Measurements from ENCODE around the gene PEX14.

Gene PEX14

GRCh38 chr1:10575616-10576015, 100.9 kb downstream of the PEX14 start:
- Histone ChIP-seq H3K27me3 (ENCODE audit: control insufficient read depth, insufficient read depth, low read length) (no peaks in the 10 kb centered on the region), H3K9me3 (ENCODE audit: control insufficient read depth, low read length) (no peaks in the 10 kb centered on the region), H3K9ac (ENCODE audit: low read length) (no peak overlapping the region), H3K4me3 (ENCODE audit: low read length) (no peak overlapping the region), H3K36me3 (ENCODE audit: control insufficient read depth, insufficient read depth, low read length) (no peaks in the 10 kb centered on the region), H3K4me1 (ENCODE audit: control insufficient read depth, insufficient read depth, low read length) (no peaks in the 10 kb centered on the region)

DNA sequence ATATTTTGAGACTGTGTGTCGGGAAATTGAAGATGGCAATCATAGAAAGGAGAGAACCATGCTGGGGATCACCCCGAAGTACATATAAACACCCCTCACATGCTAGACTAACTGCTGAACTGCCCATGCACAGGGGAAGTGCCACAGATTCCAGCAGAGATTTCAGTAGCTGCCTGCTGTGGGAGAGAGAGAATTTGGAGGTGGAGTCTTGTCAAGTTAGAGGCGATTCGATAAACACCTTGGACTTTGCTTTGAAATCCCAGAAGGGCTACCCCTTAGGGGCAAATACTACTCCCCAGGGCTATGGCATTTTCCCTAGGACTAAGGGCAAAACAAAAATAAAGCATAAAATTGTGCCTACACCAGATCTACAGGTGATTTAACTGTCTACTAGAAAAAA, 103.3 kb downstream of the PEX14 start:
- H3K9ac ChIP-seq (ENCODE audit: low read length), result no peak overlapping the region
- H3K4me1 ChIP-seq (ENCODE audit: control insufficient read depth, insufficient read depth, low read length), result no peaks in the 10 kb centered on the region
- no peaks in the 10 kb centered on the region for H3K9me3 ChIP-seq (ENCODE audit: control insufficient read depth, low read length)

GRCh38 chr1:10583641-10584040, 108.9 kb downstream of the PEX14 start:
- Histone ChIP-seq H3K36me3 (ENCODE audit: control insufficient read depth, insufficient read depth, low read length) (no peaks in the 10 kb centered on the region), H3K4me3 (ENCODE audit: low read length) (no peak overlapping the region), H3K9ac (ENCODE audit: low read length) (no peak overlapping the region), H3K4me1 (ENCODE audit: control insufficient read depth, insufficient read depth, low read length) (no peaks in the 10 kb centered on the region), H3K27me3 (ENCODE audit: control insufficient read depth, insufficient read depth, low read length) (no peaks in the 10 kb centered on the region), H3K9me3 (ENCODE audit: control insufficient read depth, low read length) (no peaks in the 10 kb centered on the region)

More for the DNA sequence above, 103.3 kb downstream of the PEX14 start:
- H3K36me3 ChIP-seq (ENCODE audit: control insufficient read depth, insufficient read depth, low read length), result no peaks in the 10 kb centered on the region
- H3K4me3 ChIP-seq (ENCODE audit: low read length), result no peak overlapping the region
- no peaks in the 10 kb centered on the region for H3K27me3 ChIP-seq (ENCODE audit: control insufficient read depth, insufficient read depth, low read length)

DNA sequence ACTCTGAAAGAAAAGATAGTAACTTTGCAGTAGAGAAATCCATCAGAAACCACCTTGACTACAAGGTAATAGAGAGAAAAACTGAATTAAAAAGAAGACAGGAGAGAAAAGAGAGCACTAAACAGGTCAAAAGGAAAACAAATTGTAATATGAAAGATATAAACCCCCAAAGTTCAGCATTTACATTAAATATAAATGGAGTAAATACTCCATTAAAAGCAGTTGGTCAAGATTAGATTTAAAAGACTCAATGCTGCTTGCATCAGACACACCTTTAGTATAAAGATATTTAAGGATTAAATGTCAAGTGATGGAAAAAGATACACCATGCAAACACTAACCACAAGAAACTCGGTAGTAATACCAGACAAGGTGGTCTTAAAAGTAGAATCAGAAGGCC, 110.5 kb downstream of the PEX14 start:
- Histone ChIP-seq H3K27me3 (ENCODE audit: control insufficient read depth, insufficient read depth, low read length) (no peaks in the 10 kb centered on the region), H3K4me3 (ENCODE audit: low read length) (no peak overlapping the region), H3K9ac (ENCODE audit: low read length) (no peak overlapping the region), H3K36me3 (ENCODE audit: control insufficient read depth, insufficient read depth, low read length) (no peaks in the 10 kb centered on the region), H3K4me1 (ENCODE audit: control insufficient read depth, insufficient read depth, low read length) (no peaks in the 10 kb centered on the region), H3K9me3 (ENCODE audit: control insufficient read depth, low read length) (no peaks in the 10 kb centered on the region)

- H3K4me3 ChIP-seq (ENCODE audit: low read length), result no peak overlapping the region
- H3K9me3 ChIP-seq (ENCODE audit: control insufficient read depth, low read length), result no peaks in the 10 kb centered on the region
- H3K4me1 ChIP-seq (ENCODE audit: control insufficient read depth, insufficient read depth, low read length), result no peaks in the 10 kb centered on the region
- H3K36me3 ChIP-seq (ENCODE audit: control insufficient read depth, insufficient read depth, low read length), result no peaks in the 10 kb centered on the region
- H3K27me3 ChIP-seq (ENCODE audit: control insufficient read depth, insufficient read depth, low read length), result no peaks in the 10 kb centered on the region
- H3K9ac ChIP-seq (ENCODE audit: low read length), result no peak overlapping the region
Observed at GRCh38 chr1:10586125-10586524, 111.4 kb downstream of the PEX14 start.

- H3K36me3 ChIP-seq (ENCODE audit: control insufficient read depth, insufficient read depth, low read length), result no peaks in the 10 kb centered on the region
- no peak overlapping the region for H3K9ac ChIP-seq (ENCODE audit: low read length)
- no peaks in the 10 kb centered on the region for H3K9me3 ChIP-seq (ENCODE audit: control insufficient read depth, low read length)
- no peaks in the 10 kb centered on the region for H3K4me1 ChIP-seq (ENCODE audit: control insufficient read depth, insufficient read depth, low read length)
- H3K27me3 ChIP-seq (ENCODE audit: control insufficient read depth, insufficient read depth, low read length), result no peaks in the 10 kb centered on the region
- H3K4me3 ChIP-seq (ENCODE audit: low read length), result no peak overlapping the region
Observed at GRCh38 chr1:10588640-10589039, 113.9 kb downstream of the PEX14 start.

GRCh38 chr1:10589074-10589473, 114.3 kb downstream of the PEX14 start:
- Histone ChIP-seq H3K36me3 (ENCODE audit: control insufficient read depth, insufficient read depth, low read length) (no peaks in the 10 kb centered on the region), H3K4me3 (ENCODE audit: low read length) (no peak overlapping the region), H3K4me1 (ENCODE audit: control insufficient read depth, insufficient read depth, low read length) (no peaks in the 10 kb centered on the region), H3K27me3 (ENCODE audit: control insufficient read depth, insufficient read depth, low read length) (no peaks in the 10 kb centered on the region), H3K9ac (ENCODE audit: low read length) (no peak overlapping the region), H3K9me3 (ENCODE audit: control insufficient read depth, low read length) (no peaks in the 10 kb centered on the region)

GRCh38 chr1:10591010-10591409, 116.3 kb downstream of the PEX14 start:
- H3K27me3 ChIP-seq (ENCODE audit: control insufficient read depth, insufficient read depth, low read length), result no peaks in the 10 kb centered on the region
- no peak overlapping the region for H3K4me3 ChIP-seq (ENCODE audit: low read length)
- H3K9me3 ChIP-seq (ENCODE audit: control insufficient read depth, low read length), result no peaks in the 10 kb centered on the region
- no peak overlapping the region for H3K9ac ChIP-seq (ENCODE audit: low read length)
- peaks cover 1% of the 10 kb centered on the region for H3K4me1 ChIP-seq (ENCODE audit: control insufficient read depth, insufficient read depth, low read length)
- no peaks in the 10 kb centered on the region for H3K36me3 ChIP-seq (ENCODE audit: control insufficient read depth, insufficient read depth, low read length)

GRCh38 chr1:10592373-10592772, 117.6 kb downstream of the PEX14 start:
- Histone ChIP-seq H3K36me3 (ENCODE audit: control insufficient read depth, insufficient read depth, low read length) (no peaks in the 10 kb centered on the region), H3K4me3 (ENCODE audit: low read length) (no peak overlapping the region)

DNA sequence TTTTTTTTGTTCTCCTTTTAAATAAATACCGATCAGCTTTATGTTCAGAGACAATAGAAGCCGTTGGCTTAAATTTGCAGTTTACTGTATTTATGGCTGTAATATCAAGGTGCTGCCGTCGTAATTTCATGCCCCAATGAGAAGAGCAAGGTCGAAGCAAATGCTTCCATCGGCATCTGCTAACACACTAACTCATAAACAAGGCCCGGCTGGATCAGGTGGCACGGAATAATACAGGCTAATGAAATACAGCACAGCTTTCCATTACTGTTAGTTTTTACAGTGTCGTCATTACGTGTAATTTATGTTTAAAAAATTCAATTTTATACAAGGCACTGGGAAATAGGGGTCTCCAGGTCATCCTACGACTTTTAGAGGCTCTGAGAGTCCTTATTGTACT, 119.0 kb downstream of the PEX14 start:
- Histone ChIP-seq H3K9me3 (ENCODE audit: control insufficient read depth, low read length) (no peaks in the 10 kb centered on the region), H3K4me1 (ENCODE audit: control insufficient read depth, insufficient read depth, low read length) (peaks cover 10% of the 10 kb centered on the region), H3K36me3 (ENCODE audit: control insufficient read depth, insufficient read depth, low read length) (no peaks in the 10 kb centered on the region), H3K27me3 (ENCODE audit: control insufficient read depth, insufficient read depth, low read length) (no peaks in the 10 kb centered on the region), H3K9ac (ENCODE audit: low read length) (no peak overlapping the region), H3K4me3 (ENCODE audit: low read length) (no peak overlapping the region)

More at GRCh38 chr1:10592373-10592772, 117.6 kb downstream of the PEX14 start:
- H3K4me1 ChIP-seq (ENCODE audit: control insufficient read depth, insufficient read depth, low read length), result peaks cover 9% of the 10 kb centered on the region
- no peak overlapping the region for H3K9ac ChIP-seq (ENCODE audit: low read length)
- no peaks in the 10 kb centered on the region for H3K9me3 ChIP-seq (ENCODE audit: control insufficient read depth, low read length)
- H3K27me3 ChIP-seq (ENCODE audit: control insufficient read depth, insufficient read depth, low read length), result no peaks in the 10 kb centered on the region

- no peaks in the 10 kb centered on the region for H3K36me3 ChIP-seq (ENCODE audit: control insufficient read depth, insufficient read depth, low read length)
- H3K4me1 ChIP-seq (ENCODE audit: control insufficient read depth, insufficient read depth, low read length), result peaks cover 20% of the 10 kb centered on the region
- H3K27me3 ChIP-seq (ENCODE audit: control insufficient read depth, insufficient read depth, low read length), result no peaks in the 10 kb centered on the region
- no peak overlapping the region for H3K9ac ChIP-seq (ENCODE audit: low read length)
- H3K4me3 ChIP-seq (ENCODE audit: low read length), result no peak overlapping the region
- no peaks in the 10 kb centered on the region for H3K9me3 ChIP-seq (ENCODE audit: control insufficient read depth, low read length)
Observed at GRCh38 chr1:10594595-10595223, 120.0 kb downstream of the PEX14 start.

GRCh38 chr1:10596780-10597179, 122.0 kb downstream of the PEX14 start:
- Histone ChIP-seq H3K9me3 (ENCODE audit: control insufficient read depth, low read length) (no peaks in the 10 kb centered on the region), H3K36me3 (ENCODE audit: control insufficient read depth, insufficient read depth, low read length) (no peaks in the 10 kb centered on the region), H3K4me1 (ENCODE audit: control insufficient read depth, insufficient read depth, low read length) (peaks cover 22% of the 10 kb centered on the region), H3K27me3 (ENCODE audit: control insufficient read depth, insufficient read depth, low read length) (no peaks in the 10 kb centered on the region), H3K9ac (ENCODE audit: low read length) (no peak overlapping the region), H3K4me3 (ENCODE audit: low read length) (no peak overlapping the region)

Measured in mucosa of stomach (tissue), 1 donor.